ENCODE measurements around the gene VILL.
"Not testable (repeated sequence)": the region's sequence is repeated elsewhere in the genome, so short reads cannot be mapped to it uniquely, and the experiment has no call there.

The VILL gene

DNA sequence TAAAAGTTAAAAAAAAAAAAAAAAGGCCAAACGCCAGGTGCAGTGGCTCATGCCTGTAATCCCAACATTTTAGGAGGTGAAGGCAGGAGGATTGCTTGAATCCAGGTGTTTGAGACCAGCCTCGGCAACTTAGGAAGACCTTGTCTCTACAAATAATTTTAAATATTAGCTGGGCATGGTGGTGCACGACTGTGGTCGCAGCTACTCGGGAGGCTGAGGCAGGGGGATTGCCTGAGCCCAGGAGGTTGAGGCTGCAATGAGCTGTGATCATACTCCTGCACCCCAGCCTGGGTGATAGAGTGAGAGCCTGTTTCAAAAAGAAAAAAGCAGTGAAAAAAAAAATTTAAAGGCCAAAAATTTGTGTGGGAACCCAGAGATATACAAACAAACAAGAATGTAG, 45.7 kb downstream of the VILL start:
- no peak for DNase-seq (ENCODE audit: low read depth)

DNA sequence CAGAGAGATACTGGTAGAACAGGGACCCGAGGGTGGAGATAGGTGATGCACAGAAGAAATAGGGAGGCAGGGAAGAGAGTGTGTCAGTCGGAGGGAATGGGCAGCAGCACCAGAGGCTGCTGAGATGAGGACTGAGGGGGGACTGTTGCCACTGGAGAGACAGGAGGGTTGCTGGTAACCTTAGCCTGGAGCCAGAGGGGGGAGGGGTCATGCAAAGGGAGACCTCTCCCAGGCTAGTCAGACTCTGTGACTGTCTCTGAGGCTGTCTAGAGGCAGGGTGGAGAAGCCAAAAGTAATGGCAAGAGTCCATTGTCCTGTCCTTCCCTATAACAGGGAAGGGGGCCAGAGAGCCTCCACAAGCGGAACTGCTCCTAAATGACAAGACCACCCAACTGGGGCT, 46.3 kb downstream of the VILL start:
- DNase-seq (ENCODE audit: low read depth), result no peak

DNA sequence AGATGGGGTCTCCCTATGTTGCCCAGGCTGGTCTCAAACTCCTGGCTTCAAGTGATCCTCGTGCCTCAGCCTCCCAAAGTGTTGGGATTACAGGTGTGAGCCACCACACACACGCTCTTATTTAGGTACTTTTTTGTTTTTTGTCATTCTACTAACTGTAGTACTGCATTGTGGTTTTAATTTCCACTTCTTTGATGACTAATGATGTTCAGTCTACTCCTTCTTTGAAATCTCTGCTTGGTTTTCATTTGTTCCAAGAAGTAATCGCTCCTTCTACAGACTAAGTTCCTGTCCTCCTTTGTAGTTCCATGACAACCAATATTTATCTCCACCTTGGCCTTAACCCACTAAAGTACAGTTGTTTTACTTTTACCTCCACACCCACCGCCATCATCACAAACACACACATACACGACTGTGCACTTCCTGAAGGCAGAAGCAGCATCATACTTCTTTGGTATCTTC, 47.9 kb downstream of the VILL start:
- peak; percentile 45 for DNase-seq (ENCODE audit: low read depth)

DNA sequence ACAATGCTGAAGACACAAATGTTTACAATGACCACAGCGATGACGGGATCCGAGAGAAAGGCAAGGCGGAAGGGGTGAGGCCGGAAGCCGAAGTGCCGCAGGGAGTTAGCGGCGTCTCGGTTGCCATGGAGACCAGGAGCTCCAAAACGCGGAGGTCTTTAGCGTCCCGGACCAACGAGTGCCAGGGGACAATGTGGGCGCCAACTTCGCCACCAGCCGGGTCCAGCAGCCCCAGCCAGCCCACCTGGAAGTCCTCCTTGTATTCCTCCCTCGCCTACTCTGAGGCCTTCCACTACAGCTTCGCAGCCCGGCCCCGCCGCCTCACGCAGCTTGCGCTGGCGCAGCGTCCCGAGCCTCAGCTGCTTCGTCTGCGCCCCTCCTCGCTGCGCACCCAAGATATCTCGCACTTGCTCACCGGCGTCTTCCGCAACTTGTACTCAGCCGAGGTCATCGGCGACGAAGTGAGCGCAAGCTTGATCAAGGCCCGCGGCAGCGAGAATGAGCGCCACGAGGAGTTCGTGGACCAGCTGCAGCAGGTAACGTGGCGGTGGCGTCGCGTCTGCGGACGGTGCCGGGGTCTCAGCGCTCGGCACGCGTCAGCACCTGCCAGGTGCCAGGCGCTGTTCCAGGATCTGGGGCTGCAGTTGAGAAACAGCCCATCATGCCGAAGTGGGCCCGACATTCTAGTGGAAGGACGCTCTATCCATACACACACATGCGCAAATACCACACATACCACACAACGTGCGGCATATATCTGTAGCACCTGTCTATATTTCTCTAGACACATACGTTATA, 48.7 kb downstream of the VILL start, which contains the start of gene DLEC1:
Gene DLEC1 (plus strand): TSS at position 108 of the 798 bp plus-strand sequence. CDS start 18 bp downstream, at position 126.
- peak; percentile 79 for DNase-seq (ENCODE audit: low read depth)

DNA sequence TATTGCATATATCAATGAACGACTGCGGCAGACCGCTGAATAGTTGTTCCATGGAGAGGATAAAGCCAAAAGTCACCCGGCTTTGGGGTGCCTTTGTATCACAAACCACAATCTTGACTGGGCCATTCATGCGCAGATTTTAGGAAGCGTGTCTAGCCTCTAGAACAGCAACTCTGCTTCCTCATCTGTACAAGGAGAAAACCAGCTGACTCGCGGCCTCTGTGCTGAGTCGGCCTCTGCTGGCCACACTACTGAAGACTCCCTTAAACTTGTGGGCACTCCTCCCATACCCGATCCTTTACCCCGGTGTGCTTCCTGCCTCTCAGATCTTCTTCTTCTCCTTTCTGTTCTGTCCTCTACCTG, 49.3 kb downstream of the VILL start:
- peak; percentile 61 for DNase-seq (ENCODE audit: low read depth)

DNA sequence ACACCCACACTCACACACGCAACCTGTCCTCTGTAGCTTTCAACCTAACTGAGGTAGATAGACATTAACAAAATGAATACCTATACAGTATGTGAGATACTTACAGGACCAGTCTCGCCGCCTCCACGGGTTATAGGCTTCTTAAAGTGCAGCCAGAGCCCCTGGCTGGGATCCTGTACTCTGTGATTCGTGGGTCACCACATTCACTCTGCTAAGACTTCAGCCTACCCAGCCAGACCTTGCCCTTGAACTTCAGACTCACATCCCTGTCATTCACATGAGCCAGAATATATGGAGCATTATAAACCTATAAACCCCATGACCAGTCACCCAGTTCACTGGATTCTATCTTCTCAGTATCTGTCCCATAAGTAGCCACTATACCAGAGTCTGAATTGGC, 49.8 kb downstream of the VILL start:
- no peak for DNase-seq (ENCODE audit: low read depth)

DNA sequence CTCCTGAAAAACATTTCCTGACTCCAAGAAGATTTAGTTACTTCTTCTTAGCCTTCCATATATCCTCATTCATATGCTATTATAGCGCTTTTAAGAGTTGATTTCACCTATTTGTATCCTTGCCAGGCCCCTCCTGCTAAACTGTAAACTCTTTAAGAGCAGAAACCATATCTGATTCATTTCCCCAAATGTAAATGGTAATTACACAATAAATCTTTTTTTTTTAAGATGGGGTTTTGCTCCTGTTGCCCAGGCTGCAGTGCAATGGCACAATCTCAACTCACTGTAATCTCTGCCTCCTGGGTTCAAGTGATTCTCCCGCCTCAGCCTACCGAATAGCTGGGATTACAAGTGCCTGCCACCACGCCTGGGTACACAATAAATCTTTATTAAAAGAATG, 52.9 kb downstream of the VILL start:
- DNase-seq (ENCODE audit: low read depth), result no peak

DNA sequence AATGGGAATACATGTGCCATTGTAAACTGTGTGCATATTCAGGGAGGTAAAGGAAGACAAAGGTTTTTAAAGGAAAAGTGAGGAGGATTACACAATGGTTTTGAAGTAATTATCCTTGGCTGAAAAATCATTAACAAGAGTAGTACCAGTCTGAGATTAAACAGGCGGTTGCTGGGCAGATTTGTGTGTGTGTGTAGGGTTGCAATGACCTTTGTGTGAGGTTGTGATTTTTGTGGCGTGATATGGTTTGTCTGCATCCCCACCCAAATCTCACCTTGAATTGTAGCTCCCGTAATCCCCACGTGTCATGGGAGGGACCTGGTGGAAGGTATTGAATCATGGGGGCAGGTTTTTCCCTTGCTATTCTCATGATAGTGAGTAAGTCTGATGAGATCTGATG, 55.4 kb downstream of the VILL start:
- DNase-seq (ENCODE audit: low read depth), result no peak

DNA sequence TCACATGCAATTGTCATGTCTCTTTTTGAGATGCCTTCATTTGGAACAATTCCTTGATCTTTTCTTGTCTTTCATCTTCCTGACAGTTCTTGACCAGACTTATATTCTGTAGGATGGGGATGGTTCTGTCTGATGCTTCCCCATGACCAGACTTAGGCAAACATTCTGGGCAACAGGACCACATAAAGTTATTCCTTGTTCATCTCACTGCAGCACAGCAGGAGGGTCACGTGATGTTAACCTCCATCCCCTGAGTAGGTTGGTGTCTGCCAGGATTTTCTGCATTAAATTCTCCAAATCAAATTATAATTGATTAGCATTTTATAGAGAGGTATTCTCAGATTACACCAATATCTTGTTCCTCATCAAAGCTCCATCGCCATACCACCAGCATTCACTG, 56.2 kb downstream of the VILL start:
- DNase-seq (ENCODE audit: low read depth), result no peak

DNA sequence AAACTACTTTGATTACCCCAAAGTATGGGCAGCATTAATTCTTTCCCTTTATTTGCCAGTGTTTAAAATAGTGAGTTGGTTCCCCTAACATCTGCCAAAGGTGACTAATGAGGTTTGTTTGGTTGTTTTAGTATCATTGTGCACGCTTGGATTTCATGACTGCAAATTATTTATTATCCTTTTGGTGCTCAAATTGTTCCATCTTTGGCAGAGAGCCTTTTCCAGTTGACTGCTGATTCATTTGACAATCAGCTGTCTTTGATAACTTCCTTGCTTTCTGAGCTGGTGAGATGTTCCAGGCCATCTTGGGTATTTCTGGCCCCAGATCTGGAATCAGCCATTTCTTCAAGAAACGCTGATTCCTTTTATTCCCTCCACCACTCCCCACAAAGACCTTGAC, 57.3 kb downstream of the VILL start:
- DNase-seq (ENCODE audit: low read depth), result no peak

DNA sequence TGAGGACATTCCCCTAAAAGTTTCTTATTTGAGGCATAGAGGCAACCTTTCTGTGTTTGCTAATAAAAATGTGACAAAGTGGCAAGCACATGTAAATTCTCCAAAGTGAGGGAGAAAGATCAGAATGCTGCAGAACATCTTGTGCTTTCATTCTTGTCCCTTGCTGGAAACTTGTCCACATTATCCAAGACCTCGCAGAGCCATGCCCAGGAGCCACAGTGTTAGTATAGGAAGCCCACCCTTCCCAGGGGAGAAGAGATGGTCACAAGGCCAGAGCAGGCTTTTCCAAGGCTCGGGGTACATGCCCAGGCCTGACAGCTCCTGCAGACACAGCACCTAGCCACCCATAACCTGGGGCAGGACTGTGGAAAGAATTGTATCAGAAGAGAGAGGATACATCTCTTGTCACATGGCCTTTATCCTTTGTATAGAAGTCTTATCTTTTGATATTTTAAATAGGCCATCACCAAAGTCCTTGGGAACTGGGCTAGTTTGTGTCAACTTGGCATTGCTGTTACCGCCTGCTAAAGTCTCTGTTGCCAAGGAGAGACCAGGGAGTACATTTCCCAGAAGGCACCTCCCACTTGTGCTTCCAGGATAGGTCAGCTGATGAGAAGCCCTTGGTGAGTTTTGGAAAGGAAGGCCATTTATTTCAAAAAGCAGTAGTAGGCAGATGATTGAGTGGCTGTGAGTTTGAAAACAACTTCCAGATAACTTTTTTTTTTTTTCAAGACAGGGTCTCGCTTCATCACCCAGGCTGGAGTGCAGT, 59.0 kb downstream of the VILL start:
- no peak for DNase-seq (ENCODE audit: low read depth)

DNA sequence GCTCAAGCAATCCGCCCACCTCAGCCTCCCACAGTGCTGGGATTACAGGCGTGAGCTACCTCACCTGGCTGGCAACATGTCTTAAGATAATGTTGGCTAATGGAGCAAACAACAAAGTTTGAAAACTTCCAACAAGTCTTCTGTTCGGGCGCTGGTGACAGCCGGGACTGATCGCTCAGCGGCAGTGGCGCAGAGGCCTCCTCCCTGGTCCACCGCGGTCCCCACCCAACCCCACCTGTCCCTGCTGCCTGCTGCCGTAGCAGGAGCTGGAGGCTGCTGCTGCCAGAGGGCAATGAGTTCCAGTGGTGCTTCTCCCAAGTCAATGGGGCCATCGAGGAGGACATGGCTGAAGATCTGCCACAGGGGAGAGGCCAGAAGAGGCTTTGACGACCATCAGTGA, 60.5 kb downstream of the VILL start:
- DNase-seq (ENCODE audit: low read depth), result no peak

DNA sequence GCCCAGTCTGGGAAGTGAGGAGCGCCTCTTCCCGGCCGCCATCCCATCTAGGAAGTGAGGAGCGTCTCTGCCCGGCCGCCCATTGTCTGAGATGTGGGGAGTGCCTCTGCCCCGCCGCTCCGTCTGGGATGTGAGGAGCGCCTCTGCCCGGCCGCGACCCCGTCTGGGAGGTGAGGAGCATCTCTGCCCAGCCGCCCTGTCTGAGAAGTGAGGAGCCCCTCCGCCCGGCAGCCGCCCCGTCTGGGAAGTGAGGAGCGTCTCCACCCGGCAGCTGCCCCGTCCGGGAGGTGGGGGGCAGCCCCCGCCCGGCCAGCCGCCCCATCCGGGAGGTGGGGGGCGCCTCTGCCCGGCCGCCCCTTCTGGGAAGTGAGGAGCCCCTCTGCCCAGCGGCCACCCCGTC, 62.7 kb downstream of the VILL start:
- not testable (repeated sequence) for DNase-seq (ENCODE audit: low read depth)

DNA sequence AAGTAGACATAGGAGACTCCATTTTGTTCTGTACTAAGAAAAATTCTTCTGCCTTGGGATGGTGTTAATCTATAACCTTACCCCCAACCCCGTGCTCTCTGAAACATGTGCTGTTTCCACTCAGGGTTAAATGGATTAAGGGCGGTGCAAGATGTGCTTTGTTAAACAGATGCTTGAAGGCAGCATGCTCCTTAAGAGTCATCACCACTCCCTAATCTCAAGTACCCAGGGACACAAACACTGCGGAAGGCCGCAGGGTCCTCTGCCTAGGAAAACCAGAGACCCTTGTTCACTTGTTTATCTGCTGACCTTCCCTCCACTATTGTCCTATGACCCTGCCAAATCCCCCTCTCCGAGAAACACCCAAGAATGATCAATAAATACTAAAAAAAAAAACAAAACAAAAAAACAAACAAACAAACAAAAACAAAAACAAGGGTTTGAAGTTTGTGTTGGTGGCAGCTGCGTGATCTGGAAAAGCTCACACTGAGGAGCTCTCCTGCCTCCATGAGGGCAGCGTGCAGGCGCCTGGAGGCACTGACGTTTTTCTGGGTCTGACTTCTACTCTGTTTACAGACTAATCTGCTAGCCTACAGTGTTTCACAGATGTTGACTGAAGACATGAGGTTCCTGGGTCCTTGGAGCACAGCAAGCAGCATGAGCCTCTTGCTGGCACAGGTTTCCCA, 63.4 kb downstream of the VILL start:
- DNase-seq (ENCODE audit: low read depth), result not testable (repeated sequence)

DNA sequence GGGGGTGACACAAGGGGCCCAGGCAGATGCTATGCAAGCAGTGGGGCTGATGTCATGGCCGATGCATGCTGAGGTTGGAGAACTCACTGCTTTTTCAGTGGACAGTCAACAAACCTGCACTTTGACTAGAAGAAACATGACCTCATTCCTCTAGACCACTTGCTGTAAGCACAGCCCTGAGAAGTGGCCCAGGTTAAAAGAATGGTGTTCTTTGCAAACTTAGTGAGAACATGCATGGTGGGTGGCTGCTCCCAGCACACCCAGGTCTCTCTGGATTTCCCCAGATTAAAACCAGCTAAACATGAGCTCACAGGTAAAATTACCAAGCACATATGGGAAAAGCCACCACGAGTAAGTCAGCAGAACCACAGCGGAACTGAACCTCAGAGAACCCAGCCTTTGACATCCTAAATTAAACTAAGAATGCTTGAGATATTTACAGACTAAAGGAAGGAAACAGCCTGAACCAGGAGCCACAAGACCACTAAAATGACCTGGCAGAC, 64.0 kb downstream of the VILL start:
- DNase-seq (ENCODE audit: low read depth), result no peak

All from T-helper 22 cell (primary cell).